Pancreas (tissue), 10 donors: ENCODE measurements around the gene KANK3. TPM values are rescaled to one million over a fixed set of nuclear protein-coding genes. Genes with fewer than 3 reads are reported as not detected.

ENCODE experiments used
- ATAC-seq, 4 donors: fragments of 200-7000 bp; cut with Tn5 transposase; one replicate each; pipeline versions ENCODE4 v1.8.0 to v1.9.1; 2020; ENCODE audit warnings: mild to moderate bottlenecking in 4 of 4, moderate library complexity in 4 of 4
- DNase-seq, 6 donors: peaks; one replicate each; pipeline ENCODE4 v3.0.0-alpha.2; 2020
- FAIRE-seq: peaks from 2 replicates; lab custom pipeline; 2012; peaks lifted over from hg19 to GRCh38; lab: Jason Lieb, UNC
- H3K27ac ChIP-seq, 4 donors: fragments of 200-600 bp; sonication (generic); 1 replicate in 3 of 4; 2 replicates in 1 of 4; pipeline versions ENCODE4 v1.5.0 to v1.8.0; 2020
- H3K27me3 ChIP-seq, 4 donors: fragments of 200-600 bp; one replicate each; pipeline ENCODE4 v1.8.0; 2021
- H3K36me3 ChIP-seq, 3 donors: fragments of 200-600 bp; sonication (generic) in 1 of 3; one replicate each; pipeline versions ENCODE4 v1.5.0 to v1.8.0; 2020 to 2021
- H3K4me1 ChIP-seq, 3 donors: fragments of 200-600 bp; one replicate each; pipeline ENCODE4 v1.8.0; 2021
- H3K4me3 ChIP-seq, 4 donors: fragments of 200-600 bp; sonication (generic) in 2 of 4; one replicate each; pipeline versions ENCODE4 v1.5.0 to v1.8.0; 2020 to 2021
- H3K9me3 ChIP-seq, 4 donors: fragments of 200-600 bp; one replicate each; pipeline ENCODE4 v1.8.0; 2021
- CTCF ChIP-seq, 4 donors: fragments of 200-600 bp; sonication (generic) in 3 of 4; IDR thresholded peaks; one replicate each; pipeline versions ENCODE4 v1.5.0 to v1.8.0; 2021; ENCODE audit warnings: antibody characterized with exemption in 4 of 4
- WGBS, 2 donors: extraction: QIAGEN DNeasy Blood & Tissue Kit; methylation state at CpG; one replicate each; pipeline ENCODE4 v1.1.7; 2013; 5-methylcytosine and 5-hydroxymethylcytosine counted together
- intact Hi-C, 3 donors: fragments of 100-400 bp; cut with DNase I; formaldehyde crosslinking; loops; one replicate each; pipeline versions ENCODE4 v1.11.1 to v1.14.2; 2022
- polyA plus RNA-seq, 2 donors: library from polyadenylated mRNA; stranded (reverse); fragments of 200-250 nt; gene quantifications; one replicate each; pipeline ENCODE4 v1.2.3, GENCODE V29; 2013
- total RNA-seq, 6 donors: library from RNA; stranded (reverse); fragmentation: NEBNext Ultra II Directional in 4 of 6; extraction: Animal tissue kit (Norgen Biotek cat#: 25700) in 4 of 6; gene quantifications; one replicate each; pipeline versions ENCODE4 v1.2.1 to v1.2.4, GENCODE V29; 2021 to 2023
- donor health status: healthy with polysubstance abuse.
- donor health status: DM: no; HTN: no; CAD: no; lungs with moderate emphysema.
- donor health status: DM: no; HTN: no; CAD: no.
- donor health status: control.
- donor health status: control.
- donor health status: Bipolar disorder and iron deficiency.
- donor health status: DM: yes; HTN: yes; CAD: no.
- donor health status: DM: no; HTN: no; CAD: no.
- donor health status: DM: no; HTN: no; CAD: no.
- donor health status: DM: yes; HTN: yes; CAD: no.

KANK3 gene
- total and polyA plus RNA-seq, 8 donors: 1.7 to 17.9 (median 2.0) TPM

GRCh38 chr19:8334458-8335342, 8.4 kb downstream of the KANK3 start:
- DNase-seq: peak in 5 of 6 donors; percentile 48 to 83 (median 72)
- intact Hi-C loops: no loop called here
- FAIRE-seq: no peak

GRCh38 chr19:8333767-8334457, 9.2 kb downstream of the KANK3 start:
- Histone ChIP-seq H3K27me3 (peaks cover 0 to 24% (median 8%) of the 10 kb centered on the region in 4 donors), H3K9me3 (no peaks in the 10 kb centered on the region), H3K27ac (no peak overlapping the region), H3K4me1 (peaks cover 0 to 3% (median 0%) of the 10 kb centered on the region in 3 donors), H3K4me3 (peak overlapping the region in 1 of 4 donors; percentile 41), H3K36me3 (no peaks in the 10 kb centered on the region)
- ATAC-seq (peak in 2 of 4 donors; percentile 18 to 19), FAIRE-seq (no peak), DNase-seq (peak in 2 of 6 donors; percentile 61 to 70)
- TF ChIP-seq CTCF (IDR thresholded peaks at IDR 0.05): no peak
- 10 to 18% methylated on average over 45 to 48 of the region's 48 CpGs for WGBS, 2 donors
- intact Hi-C loops: no loop called here

More at GRCh38 chr19:8334458-8335342, 8.4 kb downstream of the KANK3 start:
- 7 to 8% methylated on average over 96 to 117 of the region's 117 CpGs for WGBS, 2 donors
- peak overlapping the region in 3 of 4 donors; percentile 20 to 41 (median 26) for H3K4me3 ChIP-seq
- no peaks in the 10 kb centered on the region for H3K36me3 ChIP-seq
- H3K9me3 ChIP-seq: no peaks in the 10 kb centered on the region
- no peak overlapping the region for H3K27ac ChIP-seq
- H3K27me3 ChIP-seq: peaks cover 0 to 24% (median 8%) of the 10 kb centered on the region in 4 donors
- peak; percentile 75 to 88 (median 82) for ATAC-seq
- peaks cover 0 to 3% (median 0%) of the 10 kb centered on the region in 3 donors for H3K4me1 ChIP-seq
- no peak for TF ChIP-seq CTCF (IDR thresholded peaks at IDR 0.05)

GRCh38 chr19:8332976-8333766, 9.9 kb downstream of the KANK3 start:
- ATAC-seq: peak in 1 of 4 donors; percentile 32
- 12 to 16% methylated on average over 49 to 52 of the region's 52 CpGs for WGBS, 2 donors
- intact Hi-C loops: no loop called here
- H3K4me3 ChIP-seq: peak overlapping the region in 1 of 4 donors; percentile 41
- H3K36me3 ChIP-seq: no peaks in the 10 kb centered on the region
- peak in 2 of 6 donors; percentile 60 to 73 for DNase-seq
- no peak for FAIRE-seq
- no peak overlapping the region for H3K27ac ChIP-seq
- H3K9me3 ChIP-seq: no peaks in the 10 kb centered on the region
- H3K4me1 ChIP-seq: peaks cover 0 to 3% (median 0%) of the 10 kb centered on the region in 3 donors
- H3K27me3 ChIP-seq: peaks cover 0 to 24% (median 8%) of the 10 kb centered on the region in 4 donors
- TF ChIP-seq CTCF (IDR thresholded peaks at IDR 0.05): no peak

- WGBS, 2 donors: 67 to 82% methylated on average over 8 of the region's 8 CpGs
- Histone ChIP-seq H3K9me3 (no peaks in the 10 kb centered on the region), H3K27ac (no peak overlapping the region), H3K4me1 (peaks cover 0 to 3% (median 0%) of the 10 kb centered on the region in 3 donors), H3K36me3 (no peaks in the 10 kb centered on the region), H3K27me3 (peaks cover 0 to 24% (median 8%) of the 10 kb centered on the region in 4 donors), H3K4me3 (no peak overlapping the region)
- TF ChIP-seq CTCF (IDR thresholded peaks at IDR 0.05): no peak
- intact Hi-C loops: no loop called here
- FAIRE-seq (no peak), DNase-seq (peak in 1 of 6 donors; percentile 20), ATAC-seq (no peak)
Measured at GRCh38 chr19:8331263-8331845, 11.7 kb downstream of the KANK3 start.
